Measurements from ENCODE around the gene LRMDA. TPM values are rescaled to one million over a fixed set of nuclear protein-coding genes. Genes with fewer than 3 reads are reported as not detected.

LRMDA gene
- total RNA-seq, 1 donor from 2014 or later = not detected

- no peak for ATAC-seq (ENCODE audit: low read depth)
- Mint-ChIP-seq H3K27me3 (no peaks in the 10 kb centered on the region), H3K4me3 (no peak overlapping the region), H3K9me3 (peaks cover 18% of the 10 kb centered on the region), H3K36me3 (ENCODE audit: low read depth) (no peaks in the 10 kb centered on the region), H3K4me1 (no peaks in the 10 kb centered on the region), H3K27ac (no peak overlapping the region)
- intact Hi-C loops (cut with micrococcal nuclease) = no loop called here
- POLR2A ChIA-PET = no interaction called here
- CTCF ChIA-PET = no interaction called here
- TF ChIP-seq, protein P1, sequence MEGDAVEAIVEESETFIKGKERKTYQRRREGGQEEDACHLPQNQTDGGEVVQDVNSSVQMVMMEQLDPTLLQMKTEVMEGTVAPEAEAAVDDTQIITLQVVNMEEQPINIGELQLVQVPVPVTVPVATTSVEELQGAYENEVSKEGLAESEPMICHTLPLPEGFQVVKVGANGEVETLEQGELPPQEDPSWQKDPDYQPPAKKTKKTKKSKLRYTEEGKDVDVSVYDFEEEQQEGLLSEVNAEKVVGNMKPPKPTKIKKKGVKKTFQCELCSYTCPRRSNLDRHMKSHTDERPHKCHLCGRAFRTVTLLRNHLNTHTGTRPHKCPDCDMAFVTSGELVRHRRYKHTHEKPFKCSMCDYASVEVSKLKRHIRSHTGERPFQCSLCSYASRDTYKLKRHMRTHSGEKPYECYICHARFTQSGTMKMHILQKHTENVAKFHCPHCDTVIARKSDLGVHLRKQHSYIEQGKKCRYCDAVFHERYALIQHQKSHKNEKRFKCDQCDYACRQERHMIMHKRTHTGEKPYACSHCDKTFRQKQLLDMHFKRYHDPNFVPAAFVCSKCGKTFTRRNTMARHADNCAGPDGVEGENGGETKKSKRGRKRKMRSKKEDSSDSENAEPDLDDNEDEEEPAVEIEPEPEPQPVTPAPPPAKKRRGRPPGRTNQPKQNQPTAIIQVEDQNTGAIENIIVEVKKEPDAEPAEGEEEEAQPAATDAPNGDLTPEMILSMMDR (IDR thresholded peaks at IDR 0.05) = no peak
- DNase-seq = no peak
These were observed 153.9 kb downstream of the LRMDA start for GRCh38 chr10:75585294-75585693.

GRCh38 chr10:75586814-75587213 lies 155.4 kb downstream of the LRMDA start:
- Mint-ChIP-seq H3K27me3 (peaks cover 2% of the 10 kb centered on the region), H3K9me3 (peaks cover 13% of the 10 kb centered on the region), H3K4me3 (no peak overlapping the region), H3K4me1 (no peaks in the 10 kb centered on the region), H3K36me3 (ENCODE audit: low read depth) (no peaks in the 10 kb centered on the region), H3K27ac (no peak overlapping the region)
- ChIA-PET CTCF (no interaction called here), POLR2A (no interaction called here)
- intact Hi-C loops (cut with micrococcal nuclease) = no loop called here
- ATAC-seq (ENCODE audit: low read depth) (no peak), DNase-seq (no peak)
- TF ChIP-seq, protein P1 (IDR thresholded peaks at IDR 0.05) = no peak

DNA sequence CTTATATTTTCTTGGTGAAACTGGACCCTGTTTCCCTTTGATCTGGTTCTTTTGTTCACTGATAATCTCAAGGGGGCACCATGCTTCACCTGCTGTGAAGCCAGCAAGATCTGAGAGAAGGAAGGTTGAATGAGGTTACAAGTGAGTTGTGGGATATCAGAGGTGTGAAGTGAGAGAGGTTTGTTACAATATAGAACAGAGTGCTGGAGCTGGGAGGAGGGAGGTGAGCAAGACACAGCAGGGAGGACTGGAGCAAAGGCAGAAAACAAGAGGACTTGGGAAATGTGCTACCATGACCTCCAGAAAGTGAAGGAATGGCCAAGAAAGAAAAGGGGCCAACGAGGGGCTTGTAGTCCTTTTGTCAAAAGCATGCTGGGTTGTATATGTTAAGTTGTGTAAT lies 156.6 kb downstream of the LRMDA start:
- H3K27ac Mint-ChIP-seq = no peak overlapping the region
- ChIA-PET POLR2A (no interaction called here), CTCF (no interaction called here)
- TF ChIP-seq, protein P1 (IDR thresholded peaks at IDR 0.05) = no peak
- intact Hi-C loops (cut with micrococcal nuclease) = no loop called here
- DNase-seq = no peak
- ATAC-seq (ENCODE audit: low read depth) = no peak
- H3K27me3 Mint-ChIP-seq = peaks cover 3% of the 10 kb centered on the region
- H3K4me1 Mint-ChIP-seq = no peaks in the 10 kb centered on the region
- no peaks in the 10 kb centered on the region for H3K36me3 Mint-ChIP-seq (ENCODE audit: low read depth)
- H3K9me3 Mint-ChIP-seq = peaks cover 8% of the 10 kb centered on the region
- H3K4me3 Mint-ChIP-seq = no peak overlapping the region

DNA sequence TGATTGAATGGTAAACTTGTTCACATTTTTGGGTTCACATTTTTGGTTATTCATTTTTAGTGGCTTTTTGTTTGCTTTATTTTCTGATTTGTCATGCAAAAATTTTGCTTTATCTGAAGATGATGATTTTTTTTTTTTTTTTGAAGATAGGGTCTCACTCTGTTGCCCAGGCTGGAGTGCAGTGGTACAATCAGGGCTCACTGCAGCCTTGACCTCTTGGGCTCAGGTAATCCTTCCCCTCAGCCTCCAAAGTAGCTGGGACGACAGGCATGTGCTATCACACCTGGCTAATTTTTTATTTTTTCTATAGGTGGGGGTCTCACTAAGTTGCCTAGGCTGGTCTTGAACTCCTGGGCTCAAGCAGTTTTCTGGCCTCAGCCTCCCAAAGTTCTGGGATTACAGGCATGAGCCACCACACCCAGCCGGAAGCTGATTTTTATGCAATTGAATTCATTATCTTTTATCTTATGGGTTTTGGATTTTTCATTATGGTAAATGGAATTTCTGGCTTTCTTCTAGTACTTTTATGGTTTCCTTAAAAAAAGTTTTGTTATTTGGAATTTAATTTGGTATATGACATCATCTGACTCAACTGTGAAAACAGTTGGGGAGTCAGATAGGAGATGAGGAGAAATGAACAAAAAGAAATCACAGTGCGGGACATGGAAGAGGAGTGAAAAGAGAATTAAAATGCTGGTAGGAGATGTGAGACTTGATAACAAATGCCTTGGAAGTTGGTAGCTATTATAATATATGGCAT lies 158.7 kb downstream of the LRMDA start:
- ATAC-seq (ENCODE audit: low read depth) (no peak), DNase-seq (no peak)
- intact Hi-C loops (cut with micrococcal nuclease) = no loop called here
- Mint-ChIP-seq H3K27ac (no peak overlapping the region), H3K4me3 (no peak overlapping the region), H3K27me3 (peaks cover 3% of the 10 kb centered on the region), H3K36me3 (ENCODE audit: low read depth) (no peaks in the 10 kb centered on the region), H3K9me3 (no peaks in the 10 kb centered on the region), H3K4me1 (no peaks in the 10 kb centered on the region)
- TF ChIP-seq, protein P1 (IDR thresholded peaks at IDR 0.05) = no peak
- CTCF ChIA-PET = no interaction called here
- POLR2A ChIA-PET = no interaction called here

DNA sequence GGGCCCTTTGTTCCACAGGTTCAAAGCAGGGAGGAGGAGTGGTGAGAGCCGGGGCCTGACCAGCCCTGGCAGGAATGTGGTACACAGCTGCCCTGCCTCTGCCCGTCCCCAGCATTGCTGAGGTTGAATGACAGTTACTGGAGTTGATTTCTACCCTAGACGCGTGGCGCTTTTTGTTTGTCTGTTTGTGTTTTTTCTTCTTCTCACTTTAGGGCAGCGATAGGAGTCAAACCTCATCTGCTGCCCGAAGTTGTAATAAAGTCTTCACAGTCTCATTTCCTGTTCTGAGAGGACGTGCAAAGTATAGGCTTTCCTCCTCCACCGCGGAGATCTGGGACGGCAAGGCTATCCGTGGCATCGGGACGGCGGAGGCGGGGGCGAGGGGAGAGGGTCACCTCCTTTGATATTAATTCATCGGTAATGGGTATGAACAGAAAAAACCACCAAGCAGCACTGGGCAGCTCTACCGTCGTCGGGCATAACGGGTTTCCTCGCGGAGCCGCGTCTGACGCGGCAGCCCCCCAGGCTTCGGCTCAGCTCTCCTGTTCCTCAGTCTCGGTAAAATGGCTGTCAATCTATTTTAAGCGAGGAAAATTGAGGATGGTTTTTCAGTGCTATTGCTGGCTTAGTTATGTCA lies 160.8 kb downstream of the LRMDA start:
- intact Hi-C loops (cut with micrococcal nuclease) = no loop called here

More for the DNA sequence above, 160.8 kb downstream of the LRMDA start:
- ChIA-PET POLR2A (no interaction called here), CTCF (no interaction called here)
- DNase-seq = no peak
- Mint-ChIP-seq H3K27me3 (peaks cover 3% of the 10 kb centered on the region), H3K36me3 (ENCODE audit: low read depth) (no peaks in the 10 kb centered on the region), H3K9me3 (no peaks in the 10 kb centered on the region), H3K4me1 (no peaks in the 10 kb centered on the region), H3K4me3 (no peak overlapping the region), H3K27ac (no peak overlapping the region)
- TF ChIP-seq, protein P1 (IDR thresholded peaks at IDR 0.05) = no peak
- ATAC-seq (ENCODE audit: low read depth) = no peak

All from activated B cell treated with CpG ODN at 0.5 μM for 24 hours (primary cell).